Colonic mucosa (tissue), 4 donors: ENCODE data around the gene CDKAL1. TPM values are rescaled to one million over a fixed set of nuclear protein-coding genes. Genes with fewer than 3 reads are reported as not detected.

Experiments used
- DNase-seq: peaks from one replicate; pipeline ENCODE4 v3.0.0-alpha.2; 2020
- H3K27ac ChIP-seq: fragments of 200-600 bp; one replicate; pipeline ENCODE4 v1.8.0; 2021
- H3K27me3 ChIP-seq: fragments of 200-600 bp; one replicate; pipeline ENCODE4 v1.8.0; 2021
- H3K36me3 ChIP-seq: fragments of 200-600 bp; one replicate; pipeline ENCODE4 v1.8.0; 2021
- H3K4me1 ChIP-seq: fragments of 200-600 bp; one replicate; pipeline ENCODE4 v1.8.0; 2021; ENCODE audit warnings: mild to moderate bottlenecking
- H3K4me3 ChIP-seq: fragments of 200-600 bp; one replicate; pipeline ENCODE4 v1.8.0; 2021
- H3K9ac ChIP-seq, 2 donors: one replicate each; pipeline ENCODE4 v1.7.0; 2013; ENCODE audit warnings: control low read depth in 2 of 2, low read depth in 2 of 2, low read length in 2 of 2
- H3K9me3 ChIP-seq: fragments of 200-600 bp; one replicate; pipeline ENCODE4 v1.8.0; 2021
- intact Hi-C: fragments of 100-400 bp; cut with DNase I; formaldehyde crosslinking; loops from one replicate; pipeline ENCODE4 v1.14.1; 2022
- total RNA-seq, 2 donors: library from RNA; stranded (reverse); fragmentation: NEBNext Ultra II Directional in 1 of 2; extraction: Animal tissue kit (Norgen Biotek cat#: 25700) in 1 of 2; gene quantifications; one replicate each; pipeline ENCODE4 v1.2.1, GENCODE V29; 2021
- TF ChIP-seq, protein P1 (sequence below): fragments of 200-600 bp; IDR thresholded peaks from one replicate; pipeline ENCODE4 v1.8.0; 2022; ENCODE audit warnings: antibody characterized with exemption, mild to moderate bottlenecking
- donor health status: healthy.
- donor health status: DM: no; HTN: no; CAD: no.
- donor health status: DM: no; HTN: no; CAD: no.

Gene CDKAL1
- total RNA-seq, 2 donors from 2014 or later: 13.8 to 14.2 TPM

DNA sequence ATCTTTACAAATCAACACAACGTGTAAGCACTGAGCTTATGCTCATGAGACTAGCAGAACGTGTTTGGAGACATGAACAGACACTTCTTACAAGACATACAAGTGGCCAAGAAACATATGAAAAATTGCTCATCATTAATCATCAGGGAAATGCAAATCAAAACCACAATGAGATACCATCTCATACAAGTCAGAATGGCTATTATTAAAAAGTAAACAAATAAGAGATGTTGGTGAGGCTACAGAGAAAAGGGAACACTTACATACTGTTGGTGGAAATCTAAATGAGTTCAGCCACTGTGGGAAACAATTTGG lies 731.4 kb downstream of the CDKAL1 start:
- no peaks in the 10 kb centered on the region for H3K36me3 ChIP-seq
- H3K27me3 ChIP-seq: no peaks in the 10 kb centered on the region
- no peak overlapping the region for H3K4me3 ChIP-seq
- no peaks in the 10 kb centered on the region for H3K9me3 ChIP-seq
- H3K27ac ChIP-seq: no peak overlapping the region
- H3K4me1 ChIP-seq: no peaks in the 10 kb centered on the region
- TF ChIP-seq, protein P1, sequence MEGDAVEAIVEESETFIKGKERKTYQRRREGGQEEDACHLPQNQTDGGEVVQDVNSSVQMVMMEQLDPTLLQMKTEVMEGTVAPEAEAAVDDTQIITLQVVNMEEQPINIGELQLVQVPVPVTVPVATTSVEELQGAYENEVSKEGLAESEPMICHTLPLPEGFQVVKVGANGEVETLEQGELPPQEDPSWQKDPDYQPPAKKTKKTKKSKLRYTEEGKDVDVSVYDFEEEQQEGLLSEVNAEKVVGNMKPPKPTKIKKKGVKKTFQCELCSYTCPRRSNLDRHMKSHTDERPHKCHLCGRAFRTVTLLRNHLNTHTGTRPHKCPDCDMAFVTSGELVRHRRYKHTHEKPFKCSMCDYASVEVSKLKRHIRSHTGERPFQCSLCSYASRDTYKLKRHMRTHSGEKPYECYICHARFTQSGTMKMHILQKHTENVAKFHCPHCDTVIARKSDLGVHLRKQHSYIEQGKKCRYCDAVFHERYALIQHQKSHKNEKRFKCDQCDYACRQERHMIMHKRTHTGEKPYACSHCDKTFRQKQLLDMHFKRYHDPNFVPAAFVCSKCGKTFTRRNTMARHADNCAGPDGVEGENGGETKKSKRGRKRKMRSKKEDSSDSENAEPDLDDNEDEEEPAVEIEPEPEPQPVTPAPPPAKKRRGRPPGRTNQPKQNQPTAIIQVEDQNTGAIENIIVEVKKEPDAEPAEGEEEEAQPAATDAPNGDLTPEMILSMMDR: no peak
- H3K9ac ChIP-seq: no peak overlapping the region
- intact Hi-C loops: no loop called here
- DNase-seq: no peak

DNA sequence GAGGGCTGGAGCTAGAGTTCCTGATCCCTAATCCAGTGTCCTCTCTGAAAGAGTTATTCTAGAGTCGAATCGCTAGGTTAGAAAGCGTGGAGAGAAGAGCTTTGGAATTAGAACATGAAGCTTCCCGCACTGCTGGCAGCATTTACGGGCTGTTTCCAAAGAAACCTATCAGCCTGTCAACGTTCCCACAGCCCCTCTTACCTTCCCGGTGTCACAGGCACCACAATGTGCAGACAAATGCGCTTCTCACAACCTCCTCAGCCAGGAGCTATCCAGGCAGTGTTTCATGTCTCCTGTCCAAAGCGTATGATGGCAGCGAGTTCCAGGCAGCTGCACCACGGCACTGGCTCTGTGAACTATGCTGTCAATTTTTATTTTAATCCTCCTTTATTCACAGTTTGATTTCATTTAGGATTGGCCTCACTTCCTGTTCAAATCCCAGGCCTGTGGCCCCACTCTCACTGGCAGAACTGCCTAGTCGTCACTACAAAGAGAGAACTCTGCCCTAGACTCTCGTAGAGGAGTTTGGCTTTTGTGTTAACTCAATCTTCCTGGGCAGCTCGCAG lies 736.5 kb downstream of the CDKAL1 start:
- intact Hi-C loops: no loop called here
- TF ChIP-seq, protein P1: no peak
- H3K9me3 ChIP-seq: no peaks in the 10 kb centered on the region
- H3K36me3 ChIP-seq: no peaks in the 10 kb centered on the region
- no peak overlapping the region for H3K27ac ChIP-seq
- no peak overlapping the region for H3K9ac ChIP-seq
- no peaks in the 10 kb centered on the region for H3K27me3 ChIP-seq
- H3K4me1 ChIP-seq: no peaks in the 10 kb centered on the region
- no peak overlapping the region for H3K4me3 ChIP-seq
- no peak for DNase-seq

DNA sequence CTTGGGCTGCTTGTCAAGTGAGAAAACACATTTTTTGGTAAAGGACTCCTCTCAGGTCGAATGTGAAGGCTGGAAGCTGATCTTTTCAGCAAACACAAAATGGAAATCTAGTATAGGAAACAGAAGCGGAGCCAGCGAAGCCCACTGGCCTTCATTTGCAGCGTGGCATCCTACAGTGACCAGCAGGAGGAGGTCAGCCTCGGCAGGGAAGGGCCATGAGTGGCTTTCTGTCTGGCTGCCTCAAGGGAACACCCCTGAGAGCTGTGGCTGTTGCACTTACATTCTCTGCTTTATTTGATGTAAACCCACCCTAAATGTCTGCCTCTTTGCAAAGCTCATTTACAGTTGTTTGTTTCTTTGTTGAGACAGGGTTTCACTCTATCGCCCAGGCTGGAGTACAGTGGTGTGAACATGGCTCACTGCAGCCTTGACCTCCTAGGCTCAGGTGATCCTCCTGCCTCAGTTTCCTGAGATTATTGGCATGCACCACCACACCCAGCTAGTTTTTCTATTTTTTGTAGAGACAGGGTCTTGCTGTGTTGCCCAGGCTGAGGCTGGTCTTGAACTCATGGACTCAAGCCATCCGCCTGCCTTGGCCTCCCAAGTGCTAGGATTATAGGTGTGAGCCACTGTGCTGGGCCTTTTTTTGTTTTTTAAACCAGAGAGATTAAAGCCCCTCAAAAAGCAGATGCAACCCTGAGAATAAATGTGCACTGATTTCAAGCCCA lies 737.3 kb downstream of the CDKAL1 start:
- no peak for DNase-seq
- Histone ChIP-seq H3K4me1 (no peaks in the 10 kb centered on the region), H3K4me3 (no peak overlapping the region), H3K9me3 (no peaks in the 10 kb centered on the region), H3K27me3 (no peaks in the 10 kb centered on the region), H3K9ac (no peak overlapping the region), H3K27ac (no peak overlapping the region), H3K36me3 (no peaks in the 10 kb centered on the region)
- TF ChIP-seq, protein P1: no peak
- intact Hi-C loops: no loop called here

DNA sequence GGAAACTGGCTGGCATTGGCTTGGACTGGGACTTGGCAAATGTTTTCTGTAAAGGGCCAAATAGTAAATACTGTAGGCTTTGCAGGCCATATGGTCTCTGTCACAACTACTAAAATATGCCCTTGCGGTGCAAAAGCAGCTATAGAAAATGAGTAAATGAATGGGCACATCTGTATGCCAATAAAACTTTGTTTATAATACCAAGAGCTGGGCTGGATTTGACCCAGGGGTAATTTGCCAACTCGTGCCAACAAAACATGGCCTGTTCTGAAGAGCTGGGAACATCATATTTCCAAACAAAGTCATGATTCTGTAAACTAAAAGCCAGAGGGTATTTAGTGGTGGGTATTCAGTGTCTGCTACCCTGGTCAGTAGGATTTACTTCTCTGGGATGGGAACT lies 739.2 kb downstream of the CDKAL1 start:
- Histone ChIP-seq H3K36me3 (no peaks in the 10 kb centered on the region), H3K4me3 (no peak overlapping the region), H3K4me1 (no peaks in the 10 kb centered on the region), H3K27ac (no peak overlapping the region), H3K9me3 (no peaks in the 10 kb centered on the region), H3K27me3 (no peaks in the 10 kb centered on the region), H3K9ac (no peak overlapping the region)
- intact Hi-C loops: no loop called here
- TF ChIP-seq, protein P1: no peak
- no peak for DNase-seq

DNA sequence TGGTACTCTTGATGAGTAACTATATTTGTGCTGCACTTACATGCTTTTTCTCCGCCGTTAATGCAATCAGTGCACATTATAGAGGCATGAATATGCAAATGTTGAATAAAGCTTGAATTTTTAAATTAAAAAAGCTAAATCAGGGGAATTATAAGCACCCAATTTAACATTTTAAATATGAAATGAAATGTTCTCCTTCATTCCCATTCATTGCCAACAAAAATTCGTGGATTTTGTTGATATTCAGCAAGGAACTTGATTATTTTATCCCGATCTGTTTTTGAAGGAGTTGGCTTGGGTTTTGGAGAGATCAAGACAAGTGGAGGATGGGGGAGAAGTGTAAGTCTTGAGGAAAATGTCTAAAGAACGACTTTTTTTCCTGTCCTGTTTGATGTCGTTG lies 740.6 kb downstream of the CDKAL1 start:
- Histone ChIP-seq H3K4me1 (no peaks in the 10 kb centered on the region), H3K9ac (no peak overlapping the region), H3K27ac (no peak overlapping the region), H3K9me3 (no peaks in the 10 kb centered on the region), H3K27me3 (no peaks in the 10 kb centered on the region), H3K36me3 (no peaks in the 10 kb centered on the region), H3K4me3 (no peak overlapping the region)
- intact Hi-C loops: no loop called here
- TF ChIP-seq, protein P1: no peak
- no peak for DNase-seq
